CD14-positive monocyte (primary cell): ENCODE measurements around the gene CELF2. TPM values are rescaled to one million over a fixed set of nuclear protein-coding genes. Genes with fewer than 3 reads are reported as not detected.

ENCODE experiments used
- DNase-seq, 3 donors: peaks; one replicate each; pipeline ENCODE4 v3.0.0-alpha.2; 2011 to 2022
- H2AFZ ChIP-seq: 2 replicates; pipeline ENCODE4 v1.6.0; 2012; ENCODE audit warnings: mild to moderate bottlenecking, low read depth, low read length, inconsistent platforms; ENCODE audit not compliant: insufficient read depth, poor library complexity, severe bottlenecking
- H3K27ac ChIP-seq, 2 donors: 1 replicate in 1 of 2; 2 replicates in 1 of 2; pipeline ENCODE4 v1.5.1; 2012 to 2013; ENCODE audit warnings: low read length in 2 of 2, control low read depth in 1 of 2, inconsistent platforms in 1 of 2, low read depth in 1 of 2, mild to moderate bottlenecking in 1 of 2
- H3K27me3 ChIP-seq, 2 donors: one replicate each; pipeline versions ENCODE4 v1.6.0 to v1.6.1; 2011 to 2013; ENCODE audit warnings: low read length in 2 of 2; ENCODE audit not compliant: control insufficient read depth in 2 of 2, insufficient read depth in 2 of 2
- H3K36me3 ChIP-seq, 2 donors: replicated peaks in 1 of 2; 1 replicate in 1 of 2; 2 replicates in 1 of 2; pipeline versions ENCODE4 v1.5.1 to v1.6.1; 2012 to 2013; ENCODE audit warnings: low read length in 2 of 2, control low read depth in 1 of 2, inconsistent platforms in 1 of 2, mild to moderate bottlenecking in 1 of 2; ENCODE audit not compliant: insufficient read depth in 2 of 2, control insufficient read depth in 1 of 2
- H3K4me1 ChIP-seq, 2 donors: 1 replicate in 1 of 2; 2 replicates in 1 of 2; pipeline versions ENCODE4 v1.5.1 to v1.6.1; 2012 to 2013; ENCODE audit warnings: low read length in 2 of 2, control low read depth in 1 of 2, inconsistent platforms in 1 of 2, mild to moderate bottlenecking in 1 of 2, moderate library complexity in 1 of 2; ENCODE audit not compliant: insufficient read depth in 2 of 2, control insufficient read depth in 1 of 2
- H3K4me2 ChIP-seq: replicated peaks from 2 replicates; pipeline ENCODE3; 2012; ENCODE audit warnings: low read length, moderate library complexity, mild to moderate bottlenecking; ENCODE audit not compliant: poor library complexity, severe bottlenecking; ENCODE audit errors: extremely low read depth
- H3K4me3 ChIP-seq, 3 experiments: fragments of 200-600 bp in 1 of 3; sonication (generic) in 1 of 3; replicated peaks in 1 of 3; 1 replicate in 2 of 3; 2 replicates in 1 of 3; pipeline ENCODE4 v1.5.1; 2011 to 2013; ENCODE audit warnings: low read length in 3 of 3, mild to moderate bottlenecking in 3 of 3, control low read depth in 2 of 3, low read depth in 2 of 3, inconsistent platforms in 1 of 3, moderate library complexity in 1 of 3
- H3K79me2 ChIP-seq: 2 replicates; pipeline ENCODE4 v1.6.0; 2012; ENCODE audit warnings: mild to moderate bottlenecking, control low read depth, inconsistent platforms, low read length, moderate library complexity; ENCODE audit not compliant: insufficient read depth
- H3K9ac ChIP-seq: 2 replicates; pipeline ENCODE4 v1.6.0; 2017; ENCODE audit warnings: low read length, mild to moderate bottlenecking; ENCODE audit not compliant: insufficient read depth, poor library complexity, severe bottlenecking
- H3K9me3 ChIP-seq, 2 donors: replicated peaks in 1 of 2; 1 replicate in 1 of 2; 2 replicates in 1 of 2; pipeline versions ENCODE4 v1.5.1 to v1.6.1; 2012 to 2013; ENCODE audit warnings: low read length in 2 of 2, control low read depth in 1 of 2; ENCODE audit not compliant: control insufficient read depth in 1 of 2, insufficient read depth in 1 of 2
- H4K20me1 ChIP-seq: 2 replicates; pipeline ENCODE4 v1.6.0; 2012; ENCODE audit warnings: mild to moderate bottlenecking, low read length, control low read depth, moderate library complexity; ENCODE audit not compliant: insufficient read depth
- H3K27ac Mint-ChIP-seq, 7 donors: one replicate each; pipeline ENCODE4 v1.8.0; 2020; ENCODE audit warnings: mild to moderate bottlenecking in 7 of 7, mixed read lengths in 7 of 7, moderate library complexity in 6 of 7, inconsistent platforms in 2 of 7
- H3K27me3 Mint-ChIP-seq, 3 donors: one replicate each; pipeline ENCODE4 v1.8.0; 2021 to 2022; ENCODE audit warnings: low read depth in 3 of 3, mild to moderate bottlenecking in 3 of 3, mixed read lengths in 3 of 3, moderate library complexity in 3 of 3, inconsistent platforms in 1 of 3
- H3K36me3 Mint-ChIP-seq, 2 donors: one replicate each; pipeline ENCODE4 v1.8.0; 2020; ENCODE audit warnings: mixed read lengths in 2 of 2, inconsistent platforms in 1 of 2, mild to moderate bottlenecking in 1 of 2
- H3K4me1 Mint-ChIP-seq: one replicate; pipeline ENCODE4 v1.8.0; 2020; ENCODE audit warnings: mild to moderate bottlenecking, mixed read lengths
- H3K4me3 Mint-ChIP-seq, 2 donors: one replicate each; pipeline ENCODE4 v1.8.0; 2020; ENCODE audit warnings: mild to moderate bottlenecking in 2 of 2, mixed read lengths in 2 of 2, moderate library complexity in 1 of 2
- H3K9me3 Mint-ChIP-seq, 7 donors: one replicate each; pipeline ENCODE4 v1.8.0; 2020 to 2022; ENCODE audit warnings: mixed read lengths in 7 of 7, mild to moderate bottlenecking in 6 of 7, moderate library complexity in 6 of 7, inconsistent platforms in 2 of 7
- WGBS: methylation state at CpG from one replicate; pipeline ENCODE4 v1.1.5; 2013; ENCODE audit warnings: missing lambda C conversion rate; ENCODE audit not compliant: insufficient coverage; 5-methylcytosine and 5-hydroxymethylcytosine counted together
- intact Hi-C, 2 donors: fragments of 100-400 bp; cut with micrococcal nuclease; formaldehyde crosslinking; loops; one replicate each; pipeline versions ENCODE4 v1.15.0 to v1.15.1; 2023
- polyA plus RNA-seq, 3 donors: library from polyadenylated mRNA; depleted of rRNA in 1 of 3; unstranded in 2 of 3; stranded (reverse) in 1 of 3; fragments of 300-500 nt in 2 of 3; fragments of >200 nt in 1 of 3; fragmentation: Illumina TruSeq in 2 of 3; gene quantifications; 1 replicate in 2 of 3; 2 replicates in 1 of 3; pipeline ENCODE4 v1.2.3, GENCODE V29; 2012 to 2021
- TF ChIP-seq, protein P1 (sequence below): fragments of 200-600 bp; IDR thresholded peaks from one replicate; pipeline ENCODE4 v1.8.0; 2022; ENCODE audit warnings: antibody characterized with exemption, mild to moderate bottlenecking

Gene CELF2
- polyA plus RNA-seq, 3 donors: 53.5 to 93.3 (median 80.5) TPM

DNA sequence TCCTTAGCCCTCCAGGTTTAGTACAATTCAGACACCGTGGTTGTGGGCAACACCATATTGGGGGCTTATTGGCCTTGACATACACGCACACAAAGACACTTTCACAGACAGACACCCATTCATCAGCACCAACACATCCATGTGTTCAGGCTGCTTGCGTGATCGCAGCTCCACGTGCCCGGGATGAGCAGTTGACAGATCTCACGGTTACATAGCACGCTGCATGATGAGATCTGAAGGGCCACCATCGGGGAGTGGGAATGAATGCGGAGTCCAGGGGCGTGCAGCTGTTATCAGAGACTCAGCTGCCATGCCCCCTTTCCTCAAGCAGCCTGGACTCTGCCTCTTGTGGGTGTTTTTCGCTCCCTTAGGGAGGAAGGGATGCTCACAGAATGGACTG, 308.6 kb downstream of the CELF2 start:
- peaks cover 0 to 3% (median 0%) of the 10 kb centered on the region in 3 donors for H3K27me3 Mint-ChIP-seq
- WGBS: 100% methylated on average over 9 of the region's 12 CpGs
- Histone ChIP-seq H3K9me3 (no peaks in the 10 kb centered on the region), H3K4me2 (no peak overlapping the region), H3K9ac (no peak overlapping the region), H3K4me3 (no peak overlapping the region), H3K4me1 (peaks cover 10 to 17% of the 10 kb centered on the region in 2 donors), H2AFZ (no peak overlapping the region), H3K27ac (peak overlapping the region in 1 of 2 donors; percentile 16), H3K27me3 (no peaks in the 10 kb centered on the region), H3K79me2 (peaks cover 7% of the 10 kb centered on the region), H3K36me3 (peaks cover 92 to 99% of the 10 kb centered on the region in 2 donors), H4K20me1 (peaks cover 98% of the 10 kb centered on the region)
- peak overlapping the region in 2 of 7 donors; percentile 27 to 41 for H3K27ac Mint-ChIP-seq
- peaks cover 28% of the 10 kb centered on the region for H3K4me1 Mint-ChIP-seq
- intact Hi-C loops: no loop called here
- H3K36me3 Mint-ChIP-seq: peaks cover 83 to 89% of the 10 kb centered on the region in 2 donors
- no peaks in the 10 kb centered on the region for H3K9me3 Mint-ChIP-seq
- DNase-seq: no peak
- no peak overlapping the region for H3K4me3 Mint-ChIP-seq
- TF ChIP-seq, protein P1, sequence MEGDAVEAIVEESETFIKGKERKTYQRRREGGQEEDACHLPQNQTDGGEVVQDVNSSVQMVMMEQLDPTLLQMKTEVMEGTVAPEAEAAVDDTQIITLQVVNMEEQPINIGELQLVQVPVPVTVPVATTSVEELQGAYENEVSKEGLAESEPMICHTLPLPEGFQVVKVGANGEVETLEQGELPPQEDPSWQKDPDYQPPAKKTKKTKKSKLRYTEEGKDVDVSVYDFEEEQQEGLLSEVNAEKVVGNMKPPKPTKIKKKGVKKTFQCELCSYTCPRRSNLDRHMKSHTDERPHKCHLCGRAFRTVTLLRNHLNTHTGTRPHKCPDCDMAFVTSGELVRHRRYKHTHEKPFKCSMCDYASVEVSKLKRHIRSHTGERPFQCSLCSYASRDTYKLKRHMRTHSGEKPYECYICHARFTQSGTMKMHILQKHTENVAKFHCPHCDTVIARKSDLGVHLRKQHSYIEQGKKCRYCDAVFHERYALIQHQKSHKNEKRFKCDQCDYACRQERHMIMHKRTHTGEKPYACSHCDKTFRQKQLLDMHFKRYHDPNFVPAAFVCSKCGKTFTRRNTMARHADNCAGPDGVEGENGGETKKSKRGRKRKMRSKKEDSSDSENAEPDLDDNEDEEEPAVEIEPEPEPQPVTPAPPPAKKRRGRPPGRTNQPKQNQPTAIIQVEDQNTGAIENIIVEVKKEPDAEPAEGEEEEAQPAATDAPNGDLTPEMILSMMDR: no peak

DNA sequence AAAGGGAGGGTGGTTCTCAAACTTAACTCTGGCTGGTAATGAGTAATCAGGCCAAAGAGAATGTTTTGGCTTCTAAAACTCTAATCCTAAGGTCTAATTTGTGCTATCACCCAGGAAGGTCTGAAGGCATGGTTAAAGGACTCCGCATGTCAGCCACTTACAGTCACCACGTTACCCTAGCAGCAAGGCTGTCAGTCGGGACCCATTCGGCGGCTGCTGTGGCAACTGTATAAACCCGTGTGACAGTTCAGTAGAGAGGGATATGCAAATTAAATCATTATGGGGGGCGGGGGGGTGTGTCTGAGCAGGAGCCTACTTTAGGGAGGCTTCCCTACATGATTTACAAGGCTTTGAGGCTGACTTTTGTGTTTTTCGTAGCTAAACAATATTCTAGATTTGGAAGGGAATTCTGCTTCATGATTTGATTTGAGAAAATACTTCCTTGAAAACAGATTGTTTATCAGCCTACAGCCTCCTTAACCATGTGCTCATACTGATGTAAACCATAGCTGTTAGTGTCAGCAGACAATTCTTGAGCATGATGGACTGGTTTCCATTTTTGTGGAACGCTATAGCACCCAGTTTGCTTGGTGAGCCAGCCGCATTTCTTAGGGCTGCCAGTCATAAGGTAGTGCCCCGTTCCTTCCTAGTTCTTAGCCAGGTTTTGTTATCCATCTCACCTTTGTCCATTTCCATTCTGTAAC, 309.4 kb downstream of the CELF2 start:
- Histone ChIP-seq H3K4me3 (no peak overlapping the region), H3K27ac (peak overlapping the region in 1 of 2 donors; percentile 16), H3K9ac (no peak overlapping the region), H3K4me1 (peaks cover 10 to 17% of the 10 kb centered on the region in 2 donors), H3K27me3 (no peaks in the 10 kb centered on the region), H2AFZ (no peak overlapping the region), H3K79me2 (peaks cover 11% of the 10 kb centered on the region), H3K4me2 (no peak overlapping the region), H3K36me3 (peaks cover 90 to 99% of the 10 kb centered on the region in 2 donors), H3K9me3 (no peaks in the 10 kb centered on the region), H4K20me1 (peaks cover 98% of the 10 kb centered on the region)
- intact Hi-C loops: no loop called here
- peaks cover 0 to 3% (median 0%) of the 10 kb centered on the region in 3 donors for H3K27me3 Mint-ChIP-seq
- 100% methylated on average over 1 of the region's 11 CpGs for WGBS
- H3K4me3 Mint-ChIP-seq: no peak overlapping the region
- peaks cover 81 to 89% of the 10 kb centered on the region in 2 donors for H3K36me3 Mint-ChIP-seq
- H3K4me1 Mint-ChIP-seq: peaks cover 28% of the 10 kb centered on the region
- no peaks in the 10 kb centered on the region for H3K9me3 Mint-ChIP-seq
- no peak for DNase-seq
- TF ChIP-seq, protein P1: no peak
- peak overlapping the region in 3 of 7 donors; percentile 44 to 70 (median 51) for H3K27ac Mint-ChIP-seq
